ENCODE data around the gene GALNT2. TPM values are rescaled to one million over a fixed set of nuclear protein-coding genes. Genes with fewer than 3 reads are reported as not detected.

GALNT2 gene
- total and polyA plus RNA-seq, 2 of the 4 experiments (the other 2 are of a cell fraction), result 50.4 to 189 TPM

DNA sequence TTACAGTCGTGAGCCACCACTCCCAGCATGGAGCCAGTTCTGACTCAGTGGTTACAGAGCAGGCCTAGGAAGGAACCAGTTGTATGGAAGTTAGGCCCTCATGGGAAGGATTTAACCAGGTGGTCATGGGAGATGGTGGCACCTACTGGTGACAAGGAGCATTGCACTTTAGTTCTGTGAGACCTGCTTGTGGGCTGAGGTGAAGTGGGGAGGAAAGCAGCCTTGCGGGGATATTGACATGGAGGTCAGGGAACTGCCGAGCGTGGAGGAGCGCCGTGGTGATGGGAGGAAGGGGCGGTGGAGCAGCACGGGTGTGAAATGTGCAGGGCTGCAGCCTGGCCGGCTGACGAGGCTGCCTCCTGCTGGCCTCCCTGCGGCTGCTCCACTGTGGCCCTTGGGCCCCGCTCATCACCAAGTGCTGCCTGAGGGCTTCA, 100.4 kb downstream of the GALNT2 start (continued):
- TF ChIP-seq, protein P1, sequence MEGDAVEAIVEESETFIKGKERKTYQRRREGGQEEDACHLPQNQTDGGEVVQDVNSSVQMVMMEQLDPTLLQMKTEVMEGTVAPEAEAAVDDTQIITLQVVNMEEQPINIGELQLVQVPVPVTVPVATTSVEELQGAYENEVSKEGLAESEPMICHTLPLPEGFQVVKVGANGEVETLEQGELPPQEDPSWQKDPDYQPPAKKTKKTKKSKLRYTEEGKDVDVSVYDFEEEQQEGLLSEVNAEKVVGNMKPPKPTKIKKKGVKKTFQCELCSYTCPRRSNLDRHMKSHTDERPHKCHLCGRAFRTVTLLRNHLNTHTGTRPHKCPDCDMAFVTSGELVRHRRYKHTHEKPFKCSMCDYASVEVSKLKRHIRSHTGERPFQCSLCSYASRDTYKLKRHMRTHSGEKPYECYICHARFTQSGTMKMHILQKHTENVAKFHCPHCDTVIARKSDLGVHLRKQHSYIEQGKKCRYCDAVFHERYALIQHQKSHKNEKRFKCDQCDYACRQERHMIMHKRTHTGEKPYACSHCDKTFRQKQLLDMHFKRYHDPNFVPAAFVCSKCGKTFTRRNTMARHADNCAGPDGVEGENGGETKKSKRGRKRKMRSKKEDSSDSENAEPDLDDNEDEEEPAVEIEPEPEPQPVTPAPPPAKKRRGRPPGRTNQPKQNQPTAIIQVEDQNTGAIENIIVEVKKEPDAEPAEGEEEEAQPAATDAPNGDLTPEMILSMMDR (conservative IDR thresholded peaks at IDR 0.05; ENCODE audit: low read depth, low read length), result peak; percentile 48

DNA sequence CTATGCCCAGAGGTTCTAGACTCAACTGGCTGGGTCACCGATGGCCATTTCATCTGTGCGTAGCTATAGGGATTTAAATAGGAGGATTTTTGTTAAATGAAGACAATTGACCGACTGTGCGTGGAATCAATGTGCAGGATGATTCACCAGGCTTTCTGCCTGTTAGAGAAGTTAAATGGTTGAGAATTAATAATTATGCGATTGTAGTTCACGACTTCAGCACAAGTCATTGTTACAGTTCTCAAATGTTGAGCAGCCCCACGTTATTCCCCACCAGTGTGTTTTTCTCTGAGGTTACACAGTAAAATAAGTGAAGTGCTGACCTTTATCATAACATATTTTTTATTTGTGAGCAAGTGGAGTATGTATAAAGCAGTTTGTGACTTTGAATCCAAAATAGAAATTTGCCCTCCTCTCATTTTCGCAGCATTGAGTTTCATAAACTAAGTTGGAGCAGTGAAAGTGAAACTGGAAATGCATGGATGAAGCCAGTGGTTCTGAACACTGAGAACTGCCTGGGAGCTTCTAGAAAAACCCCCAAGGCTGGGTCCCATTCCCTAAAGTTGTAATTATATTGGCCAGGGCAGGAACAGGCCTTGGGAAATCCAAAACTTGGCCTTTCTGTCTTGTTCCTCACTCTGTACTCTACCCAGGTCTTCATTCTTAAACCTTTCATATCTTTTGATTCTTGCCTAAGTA, 102.6 kb downstream of the GALNT2 start:
- Histone ChIP-seq H2AK9ac (replicated peaks; ENCODE audit: low read depth, low read length, poor library complexity) (no peak overlapping the region), H2BK120ac (ENCODE audit: low read depth, low read length) (no peak overlapping the region), H3K36me3 (ENCODE audit: control insufficient read depth, insufficient read depth, low read length) (no peaks in the 10 kb centered on the region), H2BK15ac (ENCODE audit: low read depth, low read length) (no peak overlapping the region), H3K27me3 (ENCODE audit: control insufficient read depth, insufficient read depth, low read length) (no peaks in the 10 kb centered on the region), H2AK5ac (ENCODE audit: low read depth, low read length) (no peak overlapping the region), H2BK5ac (ENCODE audit: low read depth, low read length, poor library complexity, severe bottlenecking) (no peak overlapping the region), H3K4me3 (ENCODE audit: insufficient read depth, low read depth, low read length) (no peak overlapping the region), H3K14ac (replicated peaks; ENCODE audit: low read depth, low read length) (no peak overlapping the region), H3K56ac (ENCODE audit: extremely low read depth, insufficient read depth, low read length) (no peak overlapping the region), H2BK20ac (ENCODE audit: low read depth, low read length) (no peak overlapping the region), H3K4ac (ENCODE audit: low read depth, low read length) (no peak overlapping the region), H3K23ac (ENCODE audit: low read depth, low read length) (no peak overlapping the region), H4K8ac (ENCODE audit: low read depth in 2 of 2, low read length in 2 of 2) (no peak overlapping the region), H3K9me3 (ENCODE audit: control insufficient read depth, insufficient read depth, low read length) (no peaks in the 10 kb centered on the region), H3K9ac (ENCODE audit: low read depth, low read length) (no peak overlapping the region), H3K9me1 (ENCODE audit: insufficient read depth, low read length) (peaks cover 21% of the 10 kb centered on the region), H3K79me1 (ENCODE audit: low read depth in 1 of 2, low read length in 2 of 2) (peaks cover 48 to 71% of the 10 kb centered on the region in 2 experiments), H3K18ac (ENCODE audit: low read depth, low read length) (no peak overlapping the region), H4K5ac (ENCODE audit: low read depth, low read length) (no peak overlapping the region), H3K4me2 (ENCODE audit: low read depth, low read length) (peak overlapping the region; percentile 51; the same call in 1 of the 2 replicates), H3K4me1 (ENCODE audit: control insufficient read depth, insufficient read depth, low read length) (peaks cover 20% of the 10 kb centered on the region), H4K20me1 (ENCODE audit: insufficient read depth, low read length) (peaks cover 52% of the 10 kb centered on the region), H2AFZ (replicated peaks; ENCODE audit: low read length, poor library complexity) (no peak overlapping the region), H3K27ac (ENCODE audit: insufficient read depth, low read length) (no peak overlapping the region), H4K91ac (ENCODE audit: insufficient read depth, low read depth, low read length) (no peak overlapping the region)
- peak; percentile 21 for ATAC-seq (ENCODE audit: low read depth)
- CTCF ChIA-PET, result no interaction called here
- 76% methylated on average over 3 of the region's 8 CpGs; no CpG with 5 or more reads in 1 of the 2 experiments for WGBS, 2 experiments (ENCODE audit: extremely low coverage in 2 of 2, insufficient read length in 1 of 2)
- TF ChIP-seq MAFK (IDR thresholded peaks at IDR 0.05; ENCODE audit: low read depth, low read length) (no peak), USF2 (IDR thresholded peaks at IDR 0.05; ENCODE audit: low read depth, low read length) (no peak), MAZ (IDR thresholded peaks at IDR 0.05; ENCODE audit: borderline replicate concordance, low read depth, low read length) (no peak), NFE2L2 (IDR thresholded peaks at IDR 0.05; ENCODE audit: low read depth, low read length) (no peak), RFX5 (IDR thresholded peaks at IDR 0.05; ENCODE audit: low read depth, low read length) (no peak)
- TF ChIP-seq, protein P1 (conservative IDR thresholded peaks at IDR 0.05; ENCODE audit: low read depth, low read length), result no peak
- POLR2A ChIA-PET (ENCODE audit: unreplicated experiment), result no interaction called here
- intact Hi-C loops (cut with micrococcal nuclease), result no loop called here
- BruUV-seq (replicated peaks), result no TSS peak
- in situ Hi-C loops (cut with MboI; ENCODE audit: low sequenced_read_pairs), result no loop called here
- dilution Hi-C loops (cut with HindIII; ENCODE audit: low sequenced_read_pairs, unreplicated experiment), result no loop called here
- peak; percentile 28 for DNase-seq

Measured in IMR-90 (cell line).